Endodermal cell (in vitro differentiated cells): Measurements from ENCODE around the gene APC. TPM values are rescaled to one million over a fixed set of nuclear protein-coding genes. Genes with fewer than 3 reads are reported as not detected.

Experiments used
- DNase-seq: peaks from one replicate; pipeline ENCODE4 v3.0.0-alpha.2; 2017
- H3K27ac ChIP-seq: 2 replicates; pipeline ENCODE4 v1.5.1; 2013; ENCODE audit warnings: mild to moderate bottlenecking, low read depth, low read length, moderate library complexity
- H3K27me3 ChIP-seq: 2 replicates; pipeline ENCODE4 v1.6.1; 2013; ENCODE audit warnings: mild to moderate bottlenecking, low read length, moderate library complexity; ENCODE audit not compliant: insufficient read depth, control insufficient read depth, poor library complexity, severe bottlenecking
- H3K36me3 ChIP-seq: 2 replicates; pipeline ENCODE4 v1.7.0; 2013; ENCODE audit warnings: mild to moderate bottlenecking, low read length, moderate library complexity; ENCODE audit not compliant: control insufficient read depth, insufficient read depth
- H3K4me1 ChIP-seq: one replicate; pipeline ENCODE4 v1.7.0; 2013; ENCODE audit warnings: low read length; ENCODE audit not compliant: control insufficient read depth, insufficient read depth
- H3K4me3 ChIP-seq: 2 replicates; pipeline ENCODE4 v1.5.1; 2013; ENCODE audit warnings: mild to moderate bottlenecking, low read length, moderate library complexity
- H3K9ac ChIP-seq: 2 replicates; pipeline ENCODE4 v1.6.1; 2013; ENCODE audit warnings: mild to moderate bottlenecking, low read length, moderate library complexity; ENCODE audit not compliant: poor library complexity, severe bottlenecking; ENCODE audit errors: extremely low read depth
- H3K9me3 ChIP-seq: 2 replicates; pipeline ENCODE4 v1.6.1; 2013; ENCODE audit warnings: mild to moderate bottlenecking, low read length, moderate library complexity; ENCODE audit not compliant: control insufficient read depth
- H3K27ac Mint-ChIP-seq: 2 replicates; pipeline ENCODE4 v1.8.0; 2020; ENCODE audit warnings: mixed read lengths
- H3K27me3 Mint-ChIP-seq: 2 replicates; pipeline ENCODE4 v1.8.0; 2021; ENCODE audit warnings: mild to moderate bottlenecking, mixed read lengths; ENCODE audit not compliant: insufficient read depth
- H3K36me3 Mint-ChIP-seq: 2 replicates; pipeline ENCODE4 v1.8.0; 2020; ENCODE audit warnings: low read depth, mixed read lengths
- H3K4me1 Mint-ChIP-seq: 2 replicates; pipeline ENCODE4 v1.8.0; 2020; ENCODE audit warnings: mixed read lengths
- H3K4me3 Mint-ChIP-seq: 2 replicates; pipeline ENCODE4 v1.8.0; 2020; ENCODE audit warnings: mild to moderate bottlenecking, moderate library complexity, mixed read lengths
- H3K9me3 Mint-ChIP-seq: 2 replicates; pipeline ENCODE4 v1.8.0; 2020; ENCODE audit warnings: mild to moderate bottlenecking, mixed read lengths
- CTCF ChIP-seq: fragments of 200-600 bp; sonication (generic); conservative IDR thresholded peaks from 2 replicates; pipeline ENCODE4 v1.5.0; 2021; ENCODE audit warnings: antibody characterized with exemption, mild to moderate bottlenecking
- WGBS, 2 experiments: methylation state at CpG; one replicate each; pipeline versions ENCODE4 v1.1.5 to v1.1.7; 2013; ENCODE audit warnings: missing lambda C conversion rate in 2 of 2, mixed read lengths in 1 of 2; ENCODE audit not compliant: insufficient coverage in 1 of 2, insufficient read length in 1 of 2; 5-methylcytosine and 5-hydroxymethylcytosine counted together
- total RNA-seq, 2 donors: library from RNA; stranded (reverse); fragmentation: NEBNext Ultra II Directional in 1 of 2; extraction: Animal tissue kit (Norgen Biotek cat#: 25700) in 1 of 2; gene quantifications; 2 replicates in 1 of 2; 3 replicates in 1 of 2; pipeline ENCODE4 v1.2.1, GENCODE V29; 2021

APC gene
- total RNA-seq, 2 donors from 2014 or later, result 66.3 to 87.6 TPM

- no peak overlapping the region for H3K27ac ChIP-seq
- no peak overlapping the region for H3K9ac ChIP-seq
- Mint-ChIP-seq H3K27ac (no peak overlapping the region), H3K4me3 (no peak overlapping the region), H3K4me1 (peaks cover 37% of the 10 kb centered on the region), H3K36me3 (peaks cover 62% of the 10 kb centered on the region), H3K27me3 (no peaks in the 10 kb centered on the region), H3K9me3 (no peaks in the 10 kb centered on the region)
- H3K27me3 ChIP-seq, result no peaks in the 10 kb centered on the region
- peaks cover 15% of the 10 kb centered on the region for H3K4me1 ChIP-seq
- TF ChIP-seq CTCF, result no peak
- H3K4me3 ChIP-seq, result peak overlapping the region; percentile 24
- no peak for DNase-seq
- H3K9me3 ChIP-seq, result no peaks in the 10 kb centered on the region
- 42 to 56% methylated on average over 2 to 3 of the region's 3 CpGs for WGBS, 2 experiments
- H3K36me3 ChIP-seq, result peaks cover 91% of the 10 kb centered on the region
These were observed 57.7 kb downstream of the APC start for GRCh38 chr5:112795342-112795741.

- Mint-ChIP-seq H3K9me3 (no peaks in the 10 kb centered on the region), H3K27me3 (no peaks in the 10 kb centered on the region), H3K27ac (no peak overlapping the region), H3K4me1 (peaks cover 37% of the 10 kb centered on the region), H3K36me3 (peaks cover 61% of the 10 kb centered on the region), H3K4me3 (no peak overlapping the region)
- WGBS, 2 experiments, result 71% methylated on average over 2 of the region's 2 CpGs; no CpG with 5 or more reads in 1 of the 2 experiments
- no peak for DNase-seq
- H3K9me3 ChIP-seq, result no peaks in the 10 kb centered on the region
- peak overlapping the region; percentile 24 for H3K4me3 ChIP-seq
- TF ChIP-seq CTCF, result no peak
- peaks cover 15% of the 10 kb centered on the region for H3K4me1 ChIP-seq
- H3K36me3 ChIP-seq, result peaks cover 88% of the 10 kb centered on the region
- peak overlapping the region; percentile 12 for H3K27ac ChIP-seq
- no peaks in the 10 kb centered on the region for H3K27me3 ChIP-seq
- no peak overlapping the region for H3K9ac ChIP-seq
These were observed 58.4 kb downstream of the APC start for GRCh38 chr5:112795944-112796678.

DNA sequence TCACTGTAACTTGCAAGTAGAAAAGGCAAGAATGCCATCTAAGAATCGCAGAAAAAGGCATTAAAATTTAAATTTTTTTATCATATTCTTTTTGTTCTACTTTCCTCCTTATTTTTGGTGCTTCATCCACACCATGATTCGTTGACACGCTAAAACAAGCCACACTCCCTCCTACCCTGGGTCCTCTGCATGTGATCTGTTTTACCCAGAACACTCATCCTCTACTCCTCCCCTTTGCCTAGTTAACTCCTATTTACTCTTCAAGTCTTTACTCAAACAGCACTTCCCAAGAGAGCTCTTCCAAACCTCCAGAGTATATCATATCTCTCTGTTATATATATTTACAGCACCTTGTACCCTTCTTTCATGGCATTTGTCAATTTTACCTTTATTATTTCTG, 62.0 kb downstream of the APC start:
- H3K27ac Mint-ChIP-seq, result no peak overlapping the region
- DNase-seq, result no peak
- H3K27me3 Mint-ChIP-seq, result no peaks in the 10 kb centered on the region
- H3K9ac ChIP-seq, result no peak overlapping the region
- WGBS, 2 experiments, result 87 to 91% methylated on average over 3 of the region's 3 CpGs
- no peaks in the 10 kb centered on the region for H3K9me3 ChIP-seq
- no peak overlapping the region for H3K4me3 Mint-ChIP-seq
- H3K36me3 ChIP-seq, result peaks cover 91% of the 10 kb centered on the region
- H3K9me3 Mint-ChIP-seq, result no peaks in the 10 kb centered on the region
- peaks cover 18% of the 10 kb centered on the region for H3K4me1 Mint-ChIP-seq
- no peak overlapping the region for H3K4me3 ChIP-seq
- no peak for TF ChIP-seq CTCF
- no peak overlapping the region for H3K27ac ChIP-seq
- peaks cover 51% of the 10 kb centered on the region for H3K36me3 Mint-ChIP-seq
- H3K27me3 ChIP-seq, result no peaks in the 10 kb centered on the region
- H3K4me1 ChIP-seq, result peaks cover 8% of the 10 kb centered on the region
